GM10266 (cell line): ENCODE results near the gene MRGPRG.

Source experiments
- DNase-seq: peaks from one replicate; pipeline ENCODE4 v3.0.0; 2012; ENCODE audit errors: extremely low spot score
- TF ChIP-seq, protein P1 (sequence below): IDR thresholded peaks from 2 replicates; pipeline ENCODE4 v1.5.1; 2012; ENCODE audit warnings: mild to moderate bottlenecking, low read depth; ENCODE audit not compliant: control insufficient read depth, insufficient read depth; ENCODE audit errors: missing control alignments

Gene MRGPRG

GRCh38 chr11:3178349-3178748 is 40.3 kb downstream of the MRGPRG start:
- no peak for DNase-seq
- TF ChIP-seq, protein P1, sequence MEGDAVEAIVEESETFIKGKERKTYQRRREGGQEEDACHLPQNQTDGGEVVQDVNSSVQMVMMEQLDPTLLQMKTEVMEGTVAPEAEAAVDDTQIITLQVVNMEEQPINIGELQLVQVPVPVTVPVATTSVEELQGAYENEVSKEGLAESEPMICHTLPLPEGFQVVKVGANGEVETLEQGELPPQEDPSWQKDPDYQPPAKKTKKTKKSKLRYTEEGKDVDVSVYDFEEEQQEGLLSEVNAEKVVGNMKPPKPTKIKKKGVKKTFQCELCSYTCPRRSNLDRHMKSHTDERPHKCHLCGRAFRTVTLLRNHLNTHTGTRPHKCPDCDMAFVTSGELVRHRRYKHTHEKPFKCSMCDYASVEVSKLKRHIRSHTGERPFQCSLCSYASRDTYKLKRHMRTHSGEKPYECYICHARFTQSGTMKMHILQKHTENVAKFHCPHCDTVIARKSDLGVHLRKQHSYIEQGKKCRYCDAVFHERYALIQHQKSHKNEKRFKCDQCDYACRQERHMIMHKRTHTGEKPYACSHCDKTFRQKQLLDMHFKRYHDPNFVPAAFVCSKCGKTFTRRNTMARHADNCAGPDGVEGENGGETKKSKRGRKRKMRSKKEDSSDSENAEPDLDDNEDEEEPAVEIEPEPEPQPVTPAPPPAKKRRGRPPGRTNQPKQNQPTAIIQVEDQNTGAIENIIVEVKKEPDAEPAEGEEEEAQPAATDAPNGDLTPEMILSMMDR: no peak

- no peak for DNase-seq
- TF ChIP-seq, protein P1: no peak
Measured at GRCh38 chr11:3177931-3178330, 40.7 kb downstream of the MRGPRG start.

- DNase-seq: no peak
- TF ChIP-seq, protein P1: no peak
Measured at GRCh38 chr11:3176487-3176886, 42.1 kb downstream of the MRGPRG start.

- no peak for DNase-seq
- TF ChIP-seq, protein P1: no peak
Measured at GRCh38 chr11:3175194-3175593, 43.4 kb downstream of the MRGPRG start.

- TF ChIP-seq, protein P1: no peak
Measured at GRCh38 chr11:3174387-3174786, 44.2 kb downstream of the MRGPRG start.

DNA sequence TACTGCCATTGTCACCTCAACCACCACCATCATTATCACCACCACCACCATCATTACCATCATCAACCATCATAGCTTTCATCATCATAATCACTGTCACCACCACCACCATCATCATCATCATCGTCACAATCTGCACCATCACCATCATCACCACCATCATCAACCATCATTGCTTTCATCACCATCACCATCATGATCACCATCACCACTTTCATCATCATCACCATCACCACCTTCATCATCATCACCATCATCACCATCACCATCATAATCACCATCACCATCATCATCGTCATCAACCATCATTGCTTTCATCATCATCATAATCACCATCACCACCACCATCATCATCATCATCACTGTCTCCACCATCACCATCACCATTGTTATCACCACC is 44.8 kb downstream of the MRGPRG start:
- TF ChIP-seq, protein P1: no peak
- no peak for DNase-seq

More at GRCh38 chr11:3174387-3174786, 44.2 kb downstream of the MRGPRG start:
- DNase-seq: no peak

GRCh38 chr11:3171931-3172560 is 46.6 kb downstream of the MRGPRG start:
- no peak for DNase-seq
- TF ChIP-seq, protein P1: no peak
